ENCODE measurements around the gene NIM1K.
"Not testable (repeated sequence)": the region's sequence is repeated elsewhere in the genome, so short reads cannot be mapped to it uniquely, and the experiment has no call there.

NIM1K gene

GRCh38 chr5:43320846-43321245, 128.8 kb downstream of the NIM1K start:
- no peak for DNase-seq

- not testable (repeated sequence) for DNase-seq
These were observed 131.5 kb downstream of the NIM1K start for GRCh38 chr5:43323488-43323887.

DNA sequence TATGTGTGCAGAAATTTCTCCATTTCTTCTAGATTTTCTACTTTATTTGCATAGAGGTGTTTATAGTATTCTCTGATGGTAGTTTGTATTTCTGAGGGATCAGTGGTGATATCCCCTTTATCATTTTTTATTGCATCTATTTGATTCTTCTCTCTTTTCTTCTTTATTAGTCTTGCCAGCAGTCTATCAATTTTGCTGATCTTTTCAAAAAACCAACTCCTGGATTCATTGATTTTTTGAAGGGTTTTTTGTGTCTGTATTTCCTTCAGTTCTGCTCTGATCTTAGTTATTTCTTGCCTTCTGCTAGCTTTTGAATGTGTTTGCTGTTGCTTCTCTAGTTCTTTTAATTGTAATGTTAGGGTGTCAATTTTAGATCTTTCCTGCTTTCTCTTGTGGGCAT, 133.6 kb downstream of the NIM1K start:
- DNase-seq = not testable (repeated sequence)
